Measurements from ENCODE around the gene ZNF141. TPM values are rescaled to one million over a fixed set of nuclear protein-coding genes. Genes with fewer than 3 reads are reported as not detected.

The ZNF141 gene
- polyA plus RNA-seq, 1 donor from 2014 or later = 19.0 TPM

DNA sequence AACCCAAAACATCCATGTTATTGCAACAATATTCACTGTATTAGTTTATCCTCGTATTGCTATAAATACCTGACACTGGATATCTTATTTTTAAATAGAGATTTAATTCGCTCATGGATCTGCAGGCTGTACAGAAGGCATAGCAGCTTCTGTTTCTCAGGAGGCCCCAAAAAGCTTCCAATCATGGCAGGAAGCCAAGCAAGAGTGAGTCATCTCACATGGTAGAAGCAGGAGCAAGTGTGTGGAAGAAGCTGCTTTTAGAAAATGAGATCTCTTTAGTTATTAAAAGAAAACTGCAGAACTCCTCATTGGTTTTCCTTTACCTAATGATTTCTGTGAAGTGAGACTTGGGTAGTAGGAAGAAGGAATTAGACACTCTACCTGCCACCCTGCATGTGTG lies 48.7 kb upstream of the ZNF141 start:
- H3K4me3 ChIP-seq (ENCODE audit: low read length) = no peak overlapping the region
- H2AFZ ChIP-seq (ENCODE audit: low read depth, low read length) = no peak overlapping the region
- H3K36me3 ChIP-seq (ENCODE audit: insufficient read depth, low read length) = no peaks in the 10 kb centered on the region
- no peaks in the 10 kb centered on the region for H3K79me2 ChIP-seq (replicated peaks; ENCODE audit: insufficient read depth, low read length)
- peaks cover 7% of the 10 kb centered on the region for H3K9me3 ChIP-seq (ENCODE audit: low read length)
- no peaks in the 10 kb centered on the region for H3K9me2 ChIP-seq (ENCODE audit: insufficient read depth, low read length)
- no peaks in the 10 kb centered on the region for H4K20me1 ChIP-seq (ENCODE audit: insufficient read depth)
- TF ChIP-seq EZH2 (IDR thresholded peaks at IDR 0.05; ENCODE audit: borderline replicate concordance, insufficient read depth, low read length, poor library complexity, severe bottlenecking) (no peak), TAF1 (IDR thresholded peaks at IDR 0.05; ENCODE audit: low read depth) (no peak), POLR2AphosphoS5 (IDR thresholded peaks at IDR 0.05) (no peak), EP300 (conservative IDR thresholded peaks at IDR 0.05; ENCODE audit: poor library complexity, severe bottlenecking) (no peak), RAD21 (conservative IDR thresholded peaks at IDR 0.05) (no peak), SMC3 (conservative IDR thresholded peaks at IDR 0.05; ENCODE audit: poor library complexity) (no peak), MXI1 (conservative IDR thresholded peaks at IDR 0.05; ENCODE audit: poor library complexity, severe bottlenecking) (no peak)
- TF ChIP-seq, protein P1, sequence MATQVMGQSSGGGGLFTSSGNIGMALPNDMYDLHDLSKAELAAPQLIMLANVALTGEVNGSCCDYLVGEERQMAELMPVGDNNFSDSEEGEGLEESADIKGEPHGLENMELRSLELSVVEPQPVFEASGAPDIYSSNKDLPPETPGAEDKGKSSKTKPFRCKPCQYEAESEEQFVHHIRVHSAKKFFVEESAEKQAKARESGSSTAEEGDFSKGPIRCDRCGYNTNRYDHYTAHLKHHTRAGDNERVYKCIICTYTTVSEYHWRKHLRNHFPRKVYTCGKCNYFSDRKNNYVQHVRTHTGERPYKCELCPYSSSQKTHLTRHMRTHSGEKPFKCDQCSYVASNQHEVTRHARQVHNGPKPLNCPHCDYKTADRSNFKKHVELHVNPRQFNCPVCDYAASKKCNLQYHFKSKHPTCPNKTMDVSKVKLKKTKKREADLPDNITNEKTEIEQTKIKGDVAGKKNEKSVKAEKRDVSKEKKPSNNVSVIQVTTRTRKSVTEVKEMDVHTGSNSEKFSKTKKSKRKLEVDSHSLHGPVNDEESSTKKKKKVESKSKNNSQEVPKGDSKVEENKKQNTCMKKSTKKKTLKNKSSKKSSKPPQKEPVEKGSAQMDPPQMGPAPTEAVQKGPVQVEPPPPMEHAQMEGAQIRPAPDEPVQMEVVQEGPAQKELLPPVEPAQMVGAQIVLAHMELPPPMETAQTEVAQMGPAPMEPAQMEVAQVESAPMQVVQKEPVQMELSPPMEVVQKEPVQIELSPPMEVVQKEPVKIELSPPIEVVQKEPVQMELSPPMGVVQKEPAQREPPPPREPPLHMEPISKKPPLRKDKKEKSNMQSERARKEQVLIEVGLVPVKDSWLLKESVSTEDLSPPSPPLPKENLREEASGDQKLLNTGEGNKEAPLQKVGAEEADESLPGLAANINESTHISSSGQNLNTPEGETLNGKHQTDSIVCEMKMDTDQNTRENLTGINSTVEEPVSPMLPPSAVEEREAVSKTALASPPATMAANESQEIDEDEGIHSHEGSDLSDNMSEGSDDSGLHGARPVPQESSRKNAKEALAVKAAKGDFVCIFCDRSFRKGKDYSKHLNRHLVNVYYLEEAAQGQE (IDR thresholded peaks at IDR 0.05; ENCODE audit: borderline replicate concordance) = no peak
- TF ChIP-seq, protein P2, sequence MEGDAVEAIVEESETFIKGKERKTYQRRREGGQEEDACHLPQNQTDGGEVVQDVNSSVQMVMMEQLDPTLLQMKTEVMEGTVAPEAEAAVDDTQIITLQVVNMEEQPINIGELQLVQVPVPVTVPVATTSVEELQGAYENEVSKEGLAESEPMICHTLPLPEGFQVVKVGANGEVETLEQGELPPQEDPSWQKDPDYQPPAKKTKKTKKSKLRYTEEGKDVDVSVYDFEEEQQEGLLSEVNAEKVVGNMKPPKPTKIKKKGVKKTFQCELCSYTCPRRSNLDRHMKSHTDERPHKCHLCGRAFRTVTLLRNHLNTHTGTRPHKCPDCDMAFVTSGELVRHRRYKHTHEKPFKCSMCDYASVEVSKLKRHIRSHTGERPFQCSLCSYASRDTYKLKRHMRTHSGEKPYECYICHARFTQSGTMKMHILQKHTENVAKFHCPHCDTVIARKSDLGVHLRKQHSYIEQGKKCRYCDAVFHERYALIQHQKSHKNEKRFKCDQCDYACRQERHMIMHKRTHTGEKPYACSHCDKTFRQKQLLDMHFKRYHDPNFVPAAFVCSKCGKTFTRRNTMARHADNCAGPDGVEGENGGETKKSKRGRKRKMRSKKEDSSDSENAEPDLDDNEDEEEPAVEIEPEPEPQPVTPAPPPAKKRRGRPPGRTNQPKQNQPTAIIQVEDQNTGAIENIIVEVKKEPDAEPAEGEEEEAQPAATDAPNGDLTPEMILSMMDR (IDR thresholded peaks at IDR 0.05; ENCODE audit: poor library complexity, severe bottlenecking) = no peak
- no peaks in the 10 kb centered on the region for H3K27me3 ChIP-seq (ENCODE audit: insufficient read depth, low read depth, low read length)
- no peaks in the 10 kb centered on the region for H3F3A ChIP-seq (ENCODE audit: insufficient read depth, low read length, poor library complexity, severe bottlenecking)
- no peak overlapping the region for H3K9ac ChIP-seq (ENCODE audit: low read length)
- no peak overlapping the region for H3K27ac ChIP-seq (ENCODE audit: low read length)
- H3K4me2 ChIP-seq (ENCODE audit: low read length) = no peak overlapping the region

DNA sequence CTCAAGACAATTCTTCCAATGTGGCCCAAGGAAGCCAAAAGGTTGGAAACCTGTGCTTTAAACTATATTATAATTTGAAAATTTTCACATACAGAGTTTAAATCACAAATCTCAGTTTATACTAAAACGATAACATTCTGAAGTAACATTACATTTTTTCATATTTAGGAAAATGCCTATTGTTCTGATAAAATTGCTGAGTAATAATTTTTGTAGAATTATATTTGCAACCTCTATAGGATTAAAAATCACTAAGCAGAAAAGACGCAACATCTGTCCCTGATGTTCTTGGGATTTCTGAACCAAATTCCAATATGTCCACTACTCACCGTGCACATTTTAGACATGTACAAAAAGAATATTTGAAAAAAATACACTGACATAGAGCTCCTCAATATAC lies 42.9 kb upstream of the ZNF141 start:
- H3K9me3 ChIP-seq (ENCODE audit: low read length) = peaks cover 2% of the 10 kb centered on the region

More for the DNA sequence above, 42.9 kb upstream of the ZNF141 start:
- no peaks in the 10 kb centered on the region for H4K20me1 ChIP-seq (ENCODE audit: insufficient read depth)
- no peaks in the 10 kb centered on the region for H3F3A ChIP-seq (ENCODE audit: insufficient read depth, low read length, poor library complexity, severe bottlenecking)
- TF ChIP-seq EZH2 (IDR thresholded peaks at IDR 0.05; ENCODE audit: borderline replicate concordance, insufficient read depth, low read length, poor library complexity, severe bottlenecking) (no peak), EP300 (conservative IDR thresholded peaks at IDR 0.05; ENCODE audit: poor library complexity, severe bottlenecking) (no peak), SMC3 (conservative IDR thresholded peaks at IDR 0.05; ENCODE audit: poor library complexity) (no peak), POLR2AphosphoS5 (IDR thresholded peaks at IDR 0.05) (no peak), MXI1 (conservative IDR thresholded peaks at IDR 0.05; ENCODE audit: poor library complexity, severe bottlenecking) (no peak), TAF1 (IDR thresholded peaks at IDR 0.05; ENCODE audit: low read depth) (no peak), RAD21 (conservative IDR thresholded peaks at IDR 0.05) (no peak)
- TF ChIP-seq, protein P2 (IDR thresholded peaks at IDR 0.05; ENCODE audit: poor library complexity, severe bottlenecking) = no peak
- TF ChIP-seq, protein P1 (IDR thresholded peaks at IDR 0.05; ENCODE audit: borderline replicate concordance) = no peak
- no peak overlapping the region for H3K27ac ChIP-seq (ENCODE audit: low read length)
- H3K4me3 ChIP-seq (ENCODE audit: low read length) = no peak overlapping the region
- H3K4me2 ChIP-seq (ENCODE audit: low read length) = no peak overlapping the region
- no peaks in the 10 kb centered on the region for H3K9me2 ChIP-seq (ENCODE audit: insufficient read depth, low read length)
- H2AFZ ChIP-seq (ENCODE audit: low read depth, low read length) = no peak overlapping the region
- H3K79me2 ChIP-seq (replicated peaks; ENCODE audit: insufficient read depth, low read length) = no peaks in the 10 kb centered on the region
- no peaks in the 10 kb centered on the region for H3K36me3 ChIP-seq (ENCODE audit: insufficient read depth, low read length)
- H3K27me3 ChIP-seq (ENCODE audit: insufficient read depth, low read depth, low read length) = no peaks in the 10 kb centered on the region
- H3K9ac ChIP-seq (ENCODE audit: low read length) = no peak overlapping the region

Data from neural cell (in vitro differentiated cells).